GM23248 (cell line): ENCODE data around the gene CETN1.

Experiments used
- EZH2 ChIP-seq: fragments of 200-600 bp; sonication (generic); IDR thresholded peaks from 2 replicates; pipeline ENCODE4 v1.6.1; 2018; ENCODE audit warnings: antibody characterized with exemption, mild to moderate bottlenecking; ENCODE audit not compliant: insufficient read depth, poor library complexity, severe bottlenecking
- EZH2phosphoT487 ChIP-seq: fragments of 200-600 bp; sonication (generic); IDR thresholded peaks from 2 replicates; pipeline ENCODE4 v1.6.1; 2018; ENCODE audit warnings: antibody characterized with exemption, moderate library complexity, mild to moderate bottlenecking, low read depth; ENCODE audit not compliant: insufficient read depth

DNA sequence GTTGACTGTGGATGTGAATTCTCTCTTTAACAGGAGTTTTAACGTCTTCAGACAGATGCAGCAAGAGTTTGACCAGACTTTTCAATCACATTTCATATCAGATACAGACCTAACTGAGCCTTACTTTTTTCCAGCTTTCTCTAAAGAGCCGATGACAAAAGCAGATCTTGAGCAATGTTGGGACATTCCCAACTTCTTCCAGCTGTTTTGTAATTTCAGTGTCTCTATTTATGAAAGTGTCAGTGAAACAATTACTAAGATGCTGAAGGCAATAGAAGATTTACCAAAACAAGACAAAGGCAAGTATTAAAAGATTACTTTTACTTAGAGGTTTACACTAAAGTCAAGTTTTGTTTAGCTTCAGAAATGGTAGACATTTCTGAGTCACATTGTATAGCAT is 47.1 kb downstream of the CETN1 start:
- TF ChIP-seq EZH2 (no peak), EZH2phosphoT487 (no peak)
